Activated CD4-positive, alpha-beta T cell treated with anti-CD3 and anti-CD28 coated beads, Interleukin-2, amount 10 ng/mL, durations not matched to agents 24 days and 14 days (primary cell): ENCODE measurements around the gene OR56B4. TPM values are rescaled to one million over a fixed set of nuclear protein-coding genes. Genes with fewer than 3 reads are reported as not detected.
"Not testable (repeated sequence)": the region's sequence is repeated elsewhere in the genome, so short reads cannot be mapped to it uniquely, and the experiment has no call there.

Source experiments
- DNase-seq: peaks from one replicate; pipeline ENCODE4 v3.0.0; 2022
- H3K27ac Mint-ChIP-seq: one replicate; pipeline ENCODE4 v1.8.0; 2022; ENCODE audit warnings: mild to moderate bottlenecking, mixed read lengths
- H3K27me3 Mint-ChIP-seq: one replicate; pipeline ENCODE4 v1.8.0; 2022; ENCODE audit warnings: mixed read lengths
- H3K36me3 Mint-ChIP-seq: one replicate; pipeline ENCODE4 v1.8.0; 2022; ENCODE audit warnings: low read depth, mild to moderate bottlenecking, mixed read lengths
- H3K4me1 Mint-ChIP-seq: one replicate; pipeline ENCODE4 v1.8.0; 2021; ENCODE audit warnings: mixed read lengths
- H3K4me3 Mint-ChIP-seq: one replicate; pipeline ENCODE4 v1.8.0; 2022; ENCODE audit warnings: mild to moderate bottlenecking, moderate library complexity, mixed read lengths
- H3K9me3 Mint-ChIP-seq: one replicate; pipeline ENCODE4 v1.8.0; 2021; ENCODE audit warnings: mixed read lengths
- intact Hi-C: fragments of 100-400 bp; cut with micrococcal nuclease; formaldehyde crosslinking; loops from one replicate; pipeline ENCODE4 v1.15.1; 2023
- total RNA-seq: library from RNA; stranded (reverse); gene quantifications from 2 replicates; pipeline ENCODE4 v1.2.3, GENCODE V29; 2022

Gene OR56B4, protein sequence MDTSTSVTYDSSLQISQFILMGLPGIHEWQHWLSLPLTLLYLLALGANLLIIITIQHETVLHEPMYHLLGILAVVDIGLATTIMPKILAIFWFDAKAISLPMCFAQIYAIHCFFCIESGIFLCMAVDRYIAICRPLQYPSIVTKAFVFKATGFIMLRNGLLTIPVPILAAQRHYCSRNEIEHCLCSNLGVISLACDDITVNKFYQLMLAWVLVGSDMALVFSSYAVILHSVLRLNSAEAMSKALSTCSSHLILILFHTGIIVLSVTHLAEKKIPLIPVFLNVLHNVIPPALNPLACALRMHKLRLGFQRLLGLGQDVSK
- not detected in 2 replicates for total RNA-seq

DNA sequence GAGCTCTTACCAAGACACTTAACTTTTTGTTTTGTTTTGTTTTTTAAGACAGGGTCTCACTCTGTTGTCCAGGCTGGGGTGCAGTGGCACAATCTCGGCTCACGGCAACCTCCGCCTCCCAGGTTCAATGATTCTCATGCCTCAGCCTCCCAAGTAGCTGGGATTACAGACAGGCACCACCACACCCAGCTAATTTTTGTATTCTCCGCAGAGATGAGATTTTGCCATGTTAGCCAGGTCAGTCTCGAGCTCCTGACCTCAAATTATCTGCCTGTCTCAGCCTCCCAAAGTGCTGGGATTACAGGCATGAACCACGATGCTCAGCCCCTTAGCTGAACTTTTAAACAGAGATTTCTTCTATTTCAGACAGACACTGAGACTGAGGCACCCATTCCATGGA, at the start of gene OR56B4:
TSS of gene OR56B4 (plus strand) at position 301 of the 400 bp plus-strand sequence. CDS start at position 396, 95 bp downstream.
- H3K36me3 Mint-ChIP-seq, H3K27ac Mint-ChIP-seq, H3K4me1 Mint-ChIP-seq, DNase-seq, H3K9me3 Mint-ChIP-seq, intact Hi-C loops, H3K4me3 Mint-ChIP-seq: not testable (repeated sequence)
- peaks cover 14% of the 10 kb centered on the region for H3K27me3 Mint-ChIP-seq

DNA sequence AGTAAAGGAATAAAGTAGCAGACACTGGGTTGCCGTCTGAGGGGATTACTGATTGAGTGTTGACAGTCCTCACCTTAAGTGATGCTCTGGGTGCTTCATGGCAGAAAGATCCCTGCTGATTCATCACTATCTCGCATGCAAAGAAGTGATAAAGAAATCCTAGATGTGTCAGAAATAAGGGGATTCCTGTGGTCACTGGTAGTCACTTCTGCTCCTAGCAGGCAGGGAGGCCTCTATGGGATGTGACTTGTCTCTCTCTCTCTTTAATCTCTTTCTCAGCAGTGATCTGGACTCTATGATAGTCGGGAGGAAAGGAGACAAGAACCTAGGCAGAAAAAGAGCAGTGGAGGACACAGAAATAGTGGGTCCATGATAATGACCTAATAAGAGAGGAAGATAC, 46.0 kb upstream of the OR56B4 start:
- Mint-ChIP-seq H3K27me3 (peaks cover 5% of the 10 kb centered on the region), H3K4me1 (no peaks in the 10 kb centered on the region), H3K9me3 (no peaks in the 10 kb centered on the region), H3K27ac (no peak overlapping the region), H3K36me3 (no peaks in the 10 kb centered on the region), H3K4me3 (no peak overlapping the region)
- intact Hi-C loops: no loop called here
- no peak for DNase-seq

DNA sequence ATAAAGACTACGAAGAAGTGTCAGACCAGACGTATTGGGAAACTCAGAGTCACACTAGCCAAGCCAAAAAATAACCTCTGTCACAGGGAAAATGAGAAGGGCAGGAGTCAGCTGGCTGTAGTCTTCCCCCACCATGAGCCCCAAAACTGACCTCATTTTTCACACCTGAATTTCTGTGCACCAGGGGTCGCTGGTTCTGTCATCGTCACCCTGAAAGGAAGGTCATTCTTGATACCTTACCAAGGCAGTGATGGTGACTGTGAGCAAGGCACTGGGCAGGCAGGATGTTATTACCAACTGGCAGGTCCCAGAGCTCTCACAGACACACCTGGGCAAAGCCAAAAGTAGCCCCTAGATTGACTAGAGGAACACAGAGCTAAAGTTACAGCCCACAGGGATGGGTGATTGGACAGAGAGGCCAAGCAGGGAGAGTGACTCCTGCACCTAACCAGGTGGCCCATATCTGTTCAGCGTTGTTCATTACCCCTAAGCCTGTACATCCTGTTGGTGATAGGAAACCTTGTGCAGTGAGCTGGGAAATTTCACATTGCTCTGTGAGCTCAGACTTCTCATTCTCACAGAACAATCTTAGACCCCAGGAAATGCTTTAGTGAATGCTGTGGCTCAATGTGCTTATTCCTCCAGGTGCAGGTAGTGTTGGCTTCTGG, 44.7 kb upstream of the OR56B4 start:
- Mint-ChIP-seq H3K36me3 (no peaks in the 10 kb centered on the region), H3K27ac (no peak overlapping the region)

DNA sequence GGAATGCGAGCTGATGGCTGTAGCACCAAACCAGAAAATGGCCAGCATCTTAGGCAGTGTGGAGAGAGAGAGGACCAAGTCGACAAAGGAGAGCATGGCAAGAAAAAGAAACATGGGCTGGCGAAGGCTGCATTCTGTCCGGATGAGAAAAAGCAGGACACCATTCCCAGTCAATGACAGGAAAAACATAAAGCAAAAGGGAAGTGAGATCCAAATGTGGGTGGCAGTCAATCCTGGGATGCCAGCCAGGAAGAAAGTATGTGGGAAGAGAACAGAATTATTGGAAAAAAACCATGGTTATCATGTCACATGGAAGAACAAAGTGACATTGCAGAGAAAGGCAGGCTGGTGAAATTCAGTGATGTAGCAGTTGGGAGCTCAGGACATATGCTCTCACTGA, 40.0 kb upstream of the OR56B4 start:
- Mint-ChIP-seq H3K36me3 (no peaks in the 10 kb centered on the region), H3K27ac (no peak overlapping the region), H3K9me3 (no peaks in the 10 kb centered on the region), H3K4me1 (no peaks in the 10 kb centered on the region), H3K27me3 (no peaks in the 10 kb centered on the region), H3K4me3 (no peak overlapping the region)
- DNase-seq: no peak
- intact Hi-C loops: no loop called here

More for the DNA sequence above, 44.7 kb upstream of the OR56B4 start:
- H3K4me1 Mint-ChIP-seq: no peaks in the 10 kb centered on the region
- H3K27me3 Mint-ChIP-seq: peaks cover 5% of the 10 kb centered on the region
- intact Hi-C loops: no loop called here
- no peak overlapping the region for H3K4me3 Mint-ChIP-seq
- DNase-seq: no peak
- no peaks in the 10 kb centered on the region for H3K9me3 Mint-ChIP-seq

DNA sequence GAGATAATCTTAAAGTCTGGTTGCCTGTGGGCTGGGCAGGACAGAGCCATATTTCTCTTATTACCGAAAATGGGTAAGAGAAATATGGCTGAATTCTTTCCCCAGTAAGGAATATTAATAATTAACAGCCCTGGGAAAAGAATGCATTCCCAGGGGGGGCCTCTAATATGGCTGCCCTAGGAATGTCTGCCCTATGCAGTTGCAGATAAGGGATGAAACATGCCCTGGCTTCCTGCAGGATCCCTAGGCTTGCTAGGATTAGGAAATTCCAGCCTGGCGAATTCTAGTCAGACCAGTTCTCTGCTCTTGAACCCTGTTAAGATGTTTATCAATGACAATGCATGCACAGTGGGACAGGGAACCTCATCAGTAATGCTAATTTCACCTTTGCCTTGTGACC, 31.0 kb upstream of the OR56B4 start:
- H3K36me3 Mint-ChIP-seq, H3K9me3 Mint-ChIP-seq, H3K4me3 Mint-ChIP-seq, H3K27ac Mint-ChIP-seq, H3K27me3 Mint-ChIP-seq, DNase-seq, H3K4me1 Mint-ChIP-seq, intact Hi-C loops: not testable (repeated sequence)

DNA sequence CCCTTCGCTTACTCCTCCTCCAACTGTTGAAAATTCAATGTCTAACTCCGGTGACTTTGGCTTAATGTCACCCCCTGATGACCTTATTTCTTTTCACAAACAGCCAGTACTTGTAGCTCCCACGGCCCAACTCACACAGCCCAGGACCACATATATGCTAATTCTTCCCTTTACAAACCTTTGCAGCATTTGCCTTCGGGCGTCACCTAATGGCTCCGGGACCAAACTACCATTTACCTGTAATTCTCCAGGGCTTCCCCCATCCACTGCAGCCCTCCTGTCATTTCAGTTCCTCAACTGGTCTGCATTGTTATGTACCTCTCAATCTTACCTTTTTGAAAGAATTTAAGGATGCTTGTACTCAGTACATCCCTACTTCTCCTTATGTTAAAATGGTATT, 29.8 kb upstream of the OR56B4 start:
- Mint-ChIP-seq H3K27me3 (no peaks in the 10 kb centered on the region), H3K4me1 (no peaks in the 10 kb centered on the region), H3K4me3 (no peak overlapping the region), H3K36me3 (no peaks in the 10 kb centered on the region), H3K27ac (no peak overlapping the region), H3K9me3 (no peaks in the 10 kb centered on the region)
- no peak for DNase-seq
- intact Hi-C loops: no loop called here

DNA sequence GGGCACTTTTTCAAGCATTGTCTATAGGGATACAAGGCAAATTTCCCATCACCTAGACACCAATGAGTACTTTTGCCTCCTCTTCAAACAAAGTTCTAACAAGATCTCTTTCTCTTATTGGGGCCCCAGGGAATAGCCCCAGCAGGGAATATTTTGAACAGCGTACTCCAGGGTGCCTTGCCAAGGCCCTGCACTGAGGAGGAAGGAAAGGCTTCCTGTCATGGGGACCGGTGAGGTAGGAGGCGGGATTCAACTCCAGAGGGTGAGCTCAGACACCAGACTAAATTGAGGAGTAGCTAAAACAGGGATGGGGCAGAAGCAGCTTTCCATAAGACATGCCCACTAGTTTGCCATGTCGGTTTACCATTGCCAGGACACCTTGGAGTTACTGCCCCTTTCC, 28.0 kb upstream of the OR56B4 start:
- Mint-ChIP-seq H3K27me3 (no peaks in the 10 kb centered on the region), H3K4me3 (no peak overlapping the region), H3K9me3 (no peaks in the 10 kb centered on the region), H3K4me1 (no peaks in the 10 kb centered on the region), H3K27ac (no peak overlapping the region), H3K36me3 (no peaks in the 10 kb centered on the region)
- intact Hi-C loops: no loop called here
- peak; percentile 36 for DNase-seq

DNA sequence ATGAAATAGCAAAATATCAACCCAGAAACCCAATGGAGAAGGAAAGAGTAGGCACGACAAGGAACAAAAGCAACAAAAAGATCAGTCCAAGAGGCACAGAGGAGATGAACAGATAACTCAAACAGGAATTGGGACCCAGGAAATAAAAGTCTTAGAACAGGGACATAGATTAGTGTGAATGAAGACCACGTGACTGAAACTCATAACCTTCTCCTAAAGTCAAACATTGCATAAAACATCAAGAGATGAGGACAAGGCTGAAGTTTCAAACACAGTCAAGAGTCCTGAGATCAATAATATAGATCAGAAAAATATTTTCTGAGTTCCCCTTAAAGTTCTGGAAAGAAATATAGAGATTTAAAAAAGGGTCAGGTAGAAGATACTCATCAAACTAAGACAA, 24.4 kb upstream of the OR56B4 start:
- H3K36me3 Mint-ChIP-seq: no peaks in the 10 kb centered on the region
- no peaks in the 10 kb centered on the region for H3K9me3 Mint-ChIP-seq
- H3K4me3 Mint-ChIP-seq: no peak overlapping the region
- no peak for DNase-seq
- intact Hi-C loops: no loop called here
- no peaks in the 10 kb centered on the region for H3K27me3 Mint-ChIP-seq
- no peak overlapping the region for H3K27ac Mint-ChIP-seq
- H3K4me1 Mint-ChIP-seq: no peaks in the 10 kb centered on the region

DNA sequence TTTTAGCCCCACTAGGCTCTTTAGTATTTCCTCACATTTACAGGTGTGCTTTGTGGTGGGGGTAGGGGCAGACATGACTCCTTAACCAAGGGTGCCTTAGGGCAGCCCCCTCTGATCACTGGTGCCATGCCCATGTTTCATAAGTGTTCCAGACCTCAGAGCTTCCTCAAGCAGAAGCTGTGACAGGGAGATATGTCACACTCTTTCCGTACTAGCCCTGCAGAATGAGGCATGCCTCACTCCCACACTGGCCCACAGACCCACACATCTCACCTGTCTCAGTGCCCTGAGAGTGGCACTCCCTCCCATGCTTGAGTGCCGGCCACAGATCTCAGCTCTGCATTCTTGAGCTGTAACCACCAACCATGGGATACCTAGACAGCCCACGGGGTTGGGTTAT, 22.9 kb upstream of the OR56B4 start:
- intact Hi-C loops: no loop called here
- H3K9me3 Mint-ChIP-seq: no peaks in the 10 kb centered on the region
- H3K4me1 Mint-ChIP-seq: no peaks in the 10 kb centered on the region
- DNase-seq: no peak
- peaks cover under 1% of the 10 kb centered on the region for H3K27me3 Mint-ChIP-seq
- no peaks in the 10 kb centered on the region for H3K36me3 Mint-ChIP-seq
- H3K27ac Mint-ChIP-seq: no peak overlapping the region
- H3K4me3 Mint-ChIP-seq: no peak overlapping the region

DNA sequence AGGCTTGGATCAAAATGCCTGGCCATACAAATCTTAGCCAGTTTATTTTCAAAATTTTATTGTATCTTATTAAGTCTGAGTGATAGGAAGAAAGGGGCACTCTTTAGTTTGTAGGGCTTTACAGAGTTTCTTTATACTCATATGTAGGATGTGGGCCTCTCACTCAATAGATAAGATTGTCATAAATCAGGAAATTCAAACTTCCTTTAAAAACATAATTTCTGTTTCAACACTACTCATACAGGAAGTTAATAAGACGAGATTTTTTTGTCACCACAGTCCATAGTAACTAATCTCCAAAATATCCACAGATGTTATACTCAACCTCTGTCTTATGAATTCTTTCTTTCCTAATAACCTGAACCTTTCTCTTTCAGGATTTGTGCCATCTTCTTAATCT, 13.3 kb upstream of the OR56B4 start:
- Mint-ChIP-seq H3K9me3 (peaks cover 5% of the 10 kb centered on the region), H3K27ac (no peak overlapping the region), H3K4me1 (no peaks in the 10 kb centered on the region), H3K27me3 (peaks cover 5% of the 10 kb centered on the region), H3K36me3 (no peaks in the 10 kb centered on the region), H3K4me3 (no peak overlapping the region)
- intact Hi-C loops: no loop called here
- no peak for DNase-seq

DNA sequence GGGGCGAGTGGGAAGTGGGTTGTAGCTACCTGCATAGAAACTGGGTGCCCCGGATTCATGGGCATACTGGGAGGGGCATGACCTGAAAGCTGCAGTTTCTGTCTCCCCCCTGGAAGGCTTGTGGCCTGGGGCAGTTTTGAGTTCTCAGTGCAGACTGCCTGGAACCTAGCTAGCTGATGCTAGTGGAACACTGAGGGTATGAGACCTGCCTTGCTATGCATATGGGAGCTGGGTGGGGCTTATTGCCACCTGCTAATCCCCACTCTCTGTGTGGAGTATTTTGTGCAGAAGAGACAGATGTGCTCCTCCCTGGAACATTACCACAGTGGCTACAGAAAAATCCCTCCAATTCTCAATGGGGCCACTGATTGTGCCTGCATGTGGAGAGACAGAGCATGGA, 11.7 kb upstream of the OR56B4 start:
- Mint-ChIP-seq H3K36me3 (no peaks in the 10 kb centered on the region), H3K9me3 (peaks cover 5% of the 10 kb centered on the region), H3K27me3 (peaks cover 6% of the 10 kb centered on the region), H3K27ac (no peak overlapping the region), H3K4me1 (no peaks in the 10 kb centered on the region), H3K4me3 (no peak overlapping the region)
- intact Hi-C loops: no loop called here
- no peak for DNase-seq

DNA sequence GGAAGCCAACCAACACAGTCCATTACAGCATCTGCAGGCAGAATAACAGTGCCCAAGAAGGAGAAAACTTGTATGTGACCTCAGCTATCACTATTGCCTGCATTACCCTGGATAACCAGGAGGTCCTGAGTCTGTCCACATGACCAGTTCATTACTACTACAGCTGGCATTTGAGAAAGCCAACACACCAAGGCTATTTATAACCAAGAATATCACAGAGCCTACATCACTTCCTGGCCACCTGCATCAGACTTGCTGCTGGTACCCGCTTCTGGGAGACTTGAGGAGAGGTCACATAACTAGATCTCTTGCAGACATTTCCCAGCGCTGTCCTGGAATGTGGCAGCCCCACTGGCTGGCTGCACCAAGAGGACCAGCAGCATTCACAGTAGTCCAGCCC, 11.1 kb upstream of the OR56B4 start:
- Mint-ChIP-seq H3K4me3 (no peak overlapping the region), H3K36me3 (no peaks in the 10 kb centered on the region), H3K4me1 (no peaks in the 10 kb centered on the region), H3K27ac (no peak overlapping the region), H3K27me3 (peaks cover 6% of the 10 kb centered on the region), H3K9me3 (peaks cover 5% of the 10 kb centered on the region)
- no peak for DNase-seq
- intact Hi-C loops: no loop called here

DNA sequence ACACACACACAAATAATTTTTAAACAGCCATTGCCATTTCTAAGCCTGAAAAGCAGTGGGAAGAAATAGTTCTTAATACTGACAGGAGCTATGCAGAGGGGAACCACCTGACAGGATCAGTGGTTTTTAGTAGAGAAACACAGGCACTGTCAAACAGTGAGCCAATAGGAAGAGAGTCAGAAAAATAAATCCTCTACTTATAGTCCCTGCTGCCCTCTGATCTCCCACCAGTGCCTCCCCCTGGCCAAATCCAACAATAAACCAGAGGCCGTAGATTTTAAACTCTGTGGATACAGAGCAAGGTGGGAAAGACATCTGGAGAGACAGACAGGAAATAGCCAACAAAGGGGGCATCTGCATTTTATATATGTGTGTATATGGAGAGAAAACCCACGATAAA, 7.9 kb upstream of the OR56B4 start:
- intact Hi-C loops: no loop called here
- Mint-ChIP-seq H3K36me3 (no peaks in the 10 kb centered on the region), H3K4me1 (no peaks in the 10 kb centered on the region), H3K27ac (no peak overlapping the region), H3K27me3 (peaks cover 7% of the 10 kb centered on the region), H3K4me3 (no peak overlapping the region), H3K9me3 (no peaks in the 10 kb centered on the region)
- DNase-seq: no peak

DNA sequence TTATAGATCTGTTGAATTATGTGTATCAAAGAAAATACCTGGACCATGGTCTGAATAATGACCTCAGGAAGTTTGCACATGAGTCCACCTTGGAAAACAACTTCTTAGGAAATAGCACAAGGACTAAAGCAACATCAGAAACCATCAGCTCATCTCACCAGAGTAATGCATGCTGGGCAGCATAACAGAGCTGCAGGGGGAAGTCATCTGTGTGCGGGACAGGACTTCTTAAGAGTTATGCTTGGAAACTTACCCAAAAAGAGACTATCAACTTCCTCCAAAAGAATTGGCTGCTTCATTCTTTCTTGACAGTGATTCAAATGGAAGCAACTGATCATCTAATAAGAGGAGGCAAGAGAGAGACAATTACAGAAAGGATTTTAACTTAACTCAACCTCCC, 2.5 kb downstream of the OR56B4 start:
- DNase-seq: no peak
- no peak overlapping the region for H3K27ac Mint-ChIP-seq
- no peak overlapping the region for H3K4me3 Mint-ChIP-seq
- H3K27me3 Mint-ChIP-seq: peaks cover 13% of the 10 kb centered on the region
- no peaks in the 10 kb centered on the region for H3K9me3 Mint-ChIP-seq
- H3K4me1 Mint-ChIP-seq: no peaks in the 10 kb centered on the region
- no peaks in the 10 kb centered on the region for H3K36me3 Mint-ChIP-seq
- intact Hi-C loops: no loop called here

DNA sequence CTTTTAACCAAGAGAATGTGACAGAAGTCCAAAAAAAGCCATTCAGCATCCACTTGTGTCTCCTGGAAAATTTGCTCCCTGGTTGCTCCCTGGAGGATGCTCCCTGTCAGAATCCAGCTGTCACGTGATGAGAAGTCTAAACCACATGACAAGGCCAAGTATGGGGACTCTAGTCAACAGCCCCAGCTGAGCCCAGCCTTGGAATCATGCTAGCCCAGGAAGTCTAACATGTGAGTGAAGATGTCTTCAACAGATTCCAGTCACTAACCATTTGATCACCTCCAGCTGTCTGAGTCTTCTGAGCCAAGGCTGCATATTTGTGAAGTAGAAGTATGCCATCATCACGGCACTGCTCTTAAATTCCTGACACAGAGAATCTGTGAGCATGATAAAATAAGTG, 4.2 kb downstream of the OR56B4 start:
- intact Hi-C loops: no loop called here
- Mint-ChIP-seq H3K27me3 (peaks cover 13% of the 10 kb centered on the region), H3K36me3 (no peaks in the 10 kb centered on the region), H3K4me3 (no peak overlapping the region), H3K27ac (no peak overlapping the region), H3K4me1 (no peaks in the 10 kb centered on the region), H3K9me3 (no peaks in the 10 kb centered on the region)
- DNase-seq: no peak
